ENCODE data around the gene SLC25A5. TPM values are rescaled to one million over a fixed set of nuclear protein-coding genes. Genes with fewer than 3 reads are reported as not detected.
A peak's percentile ranks its signal among the peaks of the same experiment; 100 is the strongest.

SLC25A5 gene
- total RNA-seq, 1 experiment from 2014 or later, result 573 TPM

GRCh38 chrX:119512146-119512800, 44.0 kb downstream of the SLC25A5 start (continued):
- TF ChIP-seq, protein P1, sequence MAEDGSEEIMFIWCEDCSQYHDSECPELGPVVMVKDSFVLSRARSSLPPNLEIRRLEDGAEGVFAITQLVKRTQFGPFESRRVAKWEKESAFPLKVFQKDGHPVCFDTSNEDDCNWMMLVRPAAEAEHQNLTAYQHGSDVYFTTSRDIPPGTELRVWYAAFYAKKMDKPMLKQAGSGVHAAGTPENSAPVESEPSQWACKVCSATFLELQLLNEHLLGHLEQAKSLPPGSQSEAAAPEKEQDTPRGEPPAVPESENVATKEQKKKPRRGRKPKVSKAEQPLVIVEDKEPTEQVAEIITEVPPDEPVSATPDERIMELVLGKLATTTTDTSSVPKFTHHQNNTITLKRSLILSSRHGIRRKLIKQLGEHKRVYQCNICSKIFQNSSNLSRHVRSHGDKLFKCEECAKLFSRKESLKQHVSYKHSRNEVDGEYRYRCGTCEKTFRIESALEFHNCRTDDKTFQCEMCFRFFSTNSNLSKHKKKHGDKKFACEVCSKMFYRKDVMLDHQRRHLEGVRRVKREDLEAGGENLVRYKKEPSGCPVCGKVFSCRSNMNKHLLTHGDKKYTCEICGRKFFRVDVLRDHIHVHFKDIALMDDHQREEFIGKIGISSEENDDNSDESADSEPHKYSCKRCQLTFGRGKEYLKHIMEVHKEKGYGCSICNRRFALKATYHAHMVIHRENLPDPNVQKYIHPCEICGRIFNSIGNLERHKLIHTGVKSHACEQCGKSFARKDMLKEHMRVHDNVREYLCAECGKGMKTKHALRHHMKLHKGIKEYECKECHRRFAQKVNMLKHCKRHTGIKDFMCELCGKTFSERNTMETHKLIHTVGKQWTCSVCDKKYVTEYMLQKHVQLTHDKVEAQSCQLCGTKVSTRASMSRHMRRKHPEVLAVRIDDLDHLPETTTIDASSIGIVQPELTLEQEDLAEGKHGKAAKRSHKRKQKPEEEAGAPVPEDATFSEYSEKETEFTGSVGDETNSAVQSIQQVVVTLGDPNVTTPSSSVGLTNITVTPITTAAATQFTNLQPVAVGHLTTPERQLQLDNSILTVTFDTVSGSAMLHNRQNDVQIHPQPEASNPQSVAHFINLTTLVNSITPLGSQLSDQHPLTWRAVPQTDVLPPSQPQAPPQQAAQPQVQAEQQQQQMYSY (CRISPR knock-in tag; IDR thresholded peaks at IDR 0.05), result no peak
- no peak for TF ChIP-seq FOXJ3 (CRISPR knock-in tag; IDR thresholded peaks at IDR 0.05; ENCODE audit: borderline replicate concordance)

DNA sequence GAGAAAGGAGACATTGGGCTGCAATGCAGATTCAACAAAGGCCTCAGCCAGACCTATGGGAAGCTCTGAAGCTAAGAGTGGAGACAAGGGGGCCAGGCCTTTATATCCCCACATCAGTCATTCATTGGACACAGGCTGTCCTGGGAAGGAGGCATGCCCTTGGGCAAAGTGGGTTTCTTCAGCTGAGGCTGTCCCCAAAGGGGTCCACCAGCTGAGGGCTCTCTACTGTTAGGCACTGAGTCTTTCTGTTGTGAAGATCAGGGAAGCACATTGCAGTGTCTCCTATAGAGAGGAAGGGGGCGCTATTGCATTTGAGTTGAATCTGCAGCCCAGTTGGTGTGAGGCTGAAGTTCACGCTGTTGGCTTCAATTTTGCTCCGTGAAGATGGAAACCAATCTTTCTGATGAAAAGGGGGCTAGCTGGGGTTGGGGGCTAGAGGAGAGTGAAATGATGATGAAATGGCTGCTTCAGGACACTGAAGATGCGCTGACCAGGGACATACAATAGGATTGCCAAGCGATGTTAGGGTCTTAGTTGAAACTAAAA, 48.0 kb downstream of the SLC25A5 start:
- POLR2A ChIA-PET, result no interaction called here
- DNase-seq (ENCODE audit: low spot score), result peak; percentile 13
- peak; percentile 87 for ATAC-seq
- Mint-ChIP-seq H3K4me3 (no peak overlapping the region), H3K36me3 (no peaks in the 10 kb centered on the region), H3K4me1 (no peaks in the 10 kb centered on the region), H3K9me3 (no peaks in the 10 kb centered on the region), H3K27me3 (ENCODE audit: low read depth) (no peaks in the 10 kb centered on the region), H3K27ac (no peak overlapping the region)
- CTCF ChIA-PET, result interaction anchor here (0.6 to 2.2 kb wide), 18 partner anchors 9 to 372 kb away, joined by 3 to 9 read pairs (median 4); partner anchors contain the start of gene SOWAHD
- no peak for TF ChIP-seq AFF4 (CRISPR knock-in tag; IDR thresholded peaks at IDR 0.05; ENCODE audit: borderline replicate concordance)
- TF ChIP-seq, protein P2, sequence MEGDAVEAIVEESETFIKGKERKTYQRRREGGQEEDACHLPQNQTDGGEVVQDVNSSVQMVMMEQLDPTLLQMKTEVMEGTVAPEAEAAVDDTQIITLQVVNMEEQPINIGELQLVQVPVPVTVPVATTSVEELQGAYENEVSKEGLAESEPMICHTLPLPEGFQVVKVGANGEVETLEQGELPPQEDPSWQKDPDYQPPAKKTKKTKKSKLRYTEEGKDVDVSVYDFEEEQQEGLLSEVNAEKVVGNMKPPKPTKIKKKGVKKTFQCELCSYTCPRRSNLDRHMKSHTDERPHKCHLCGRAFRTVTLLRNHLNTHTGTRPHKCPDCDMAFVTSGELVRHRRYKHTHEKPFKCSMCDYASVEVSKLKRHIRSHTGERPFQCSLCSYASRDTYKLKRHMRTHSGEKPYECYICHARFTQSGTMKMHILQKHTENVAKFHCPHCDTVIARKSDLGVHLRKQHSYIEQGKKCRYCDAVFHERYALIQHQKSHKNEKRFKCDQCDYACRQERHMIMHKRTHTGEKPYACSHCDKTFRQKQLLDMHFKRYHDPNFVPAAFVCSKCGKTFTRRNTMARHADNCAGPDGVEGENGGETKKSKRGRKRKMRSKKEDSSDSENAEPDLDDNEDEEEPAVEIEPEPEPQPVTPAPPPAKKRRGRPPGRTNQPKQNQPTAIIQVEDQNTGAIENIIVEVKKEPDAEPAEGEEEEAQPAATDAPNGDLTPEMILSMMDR (IDR thresholded peaks at IDR 0.05), result peak; percentile 62
- TF ChIP-seq GRHL2 (CRISPR knock-in tag; IDR thresholded peaks at IDR 0.05; ENCODE audit: insufficient replicate concordance, severe bottlenecking), result no peak
- TF ChIP-seq, protein P3, sequence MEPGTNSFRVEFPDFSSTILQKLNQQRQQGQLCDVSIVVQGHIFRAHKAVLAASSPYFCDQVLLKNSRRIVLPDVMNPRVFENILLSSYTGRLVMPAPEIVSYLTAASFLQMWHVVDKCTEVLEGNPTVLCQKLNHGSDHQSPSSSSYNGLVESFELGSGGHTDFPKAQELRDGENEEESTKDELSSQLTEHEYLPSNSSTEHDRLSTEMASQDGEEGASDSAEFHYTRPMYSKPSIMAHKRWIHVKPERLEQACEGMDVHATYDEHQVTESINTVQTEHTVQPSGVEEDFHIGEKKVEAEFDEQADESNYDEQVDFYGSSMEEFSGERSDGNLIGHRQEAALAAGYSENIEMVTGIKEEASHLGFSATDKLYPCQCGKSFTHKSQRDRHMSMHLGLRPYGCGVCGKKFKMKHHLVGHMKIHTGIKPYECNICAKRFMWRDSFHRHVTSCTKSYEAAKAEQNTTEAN (CRISPR knock-in tag; IDR thresholded peaks at IDR 0.05), result no peak

GRCh38 chrX:119518371-119518770, 50.1 kb downstream of the SLC25A5 start:
- Mint-ChIP-seq H3K9me3 (no peaks in the 10 kb centered on the region), H3K27ac (no peak overlapping the region), H3K4me3 (no peak overlapping the region), H3K4me1 (no peaks in the 10 kb centered on the region), H3K27me3 (ENCODE audit: low read depth) (no peaks in the 10 kb centered on the region), H3K36me3 (no peaks in the 10 kb centered on the region)
- ChIA-PET CTCF (interaction anchor here (0.5 kb wide), 1 partner anchor 303 kb away, joined by 3 read pairs; no protein-coding TSS in a partner anchor), POLR2A (no interaction called here)
- no peak for ATAC-seq
- DNase-seq (ENCODE audit: low spot score), result no peak
- TF ChIP-seq, protein P4, sequence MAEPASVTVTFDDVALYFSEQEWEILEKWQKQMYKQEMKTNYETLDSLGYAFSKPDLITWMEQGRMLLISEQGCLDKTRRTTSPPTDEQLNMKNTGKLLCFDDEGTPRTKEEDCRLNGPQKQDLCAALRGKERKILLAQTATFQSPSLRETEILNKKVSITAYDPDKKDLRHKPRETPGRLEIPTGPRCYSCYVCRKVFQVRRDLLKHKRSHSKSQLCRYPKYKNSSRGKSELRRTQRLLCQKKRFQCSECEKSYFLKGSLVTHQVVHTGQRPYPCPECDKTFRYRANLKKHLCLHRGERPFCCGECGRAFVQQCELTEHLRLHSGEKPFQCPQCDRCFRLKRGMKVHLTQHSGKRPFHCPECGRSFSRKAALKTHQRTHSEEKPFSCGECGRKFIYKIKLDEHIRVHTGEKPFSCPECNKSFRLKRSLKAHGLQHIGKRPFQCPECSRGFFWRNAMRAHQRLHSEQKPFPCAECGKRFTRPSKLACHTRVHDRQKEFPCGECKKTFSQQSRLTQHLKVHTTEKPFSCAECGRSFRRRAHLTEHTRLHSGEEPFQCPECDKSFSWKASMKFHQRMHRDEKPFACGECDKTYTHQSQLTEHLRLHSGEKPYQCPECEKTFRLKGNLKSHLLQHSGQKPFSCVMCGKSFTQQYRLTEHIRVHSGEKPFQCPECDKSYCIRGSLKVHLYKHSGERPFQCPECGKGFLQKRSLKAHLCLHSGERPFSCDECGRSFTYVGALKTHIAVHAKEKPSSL (CRISPR knock-in tag; conservative IDR thresholded peaks at IDR 0.05), result no peak
- TF ChIP-seq, protein P5, sequence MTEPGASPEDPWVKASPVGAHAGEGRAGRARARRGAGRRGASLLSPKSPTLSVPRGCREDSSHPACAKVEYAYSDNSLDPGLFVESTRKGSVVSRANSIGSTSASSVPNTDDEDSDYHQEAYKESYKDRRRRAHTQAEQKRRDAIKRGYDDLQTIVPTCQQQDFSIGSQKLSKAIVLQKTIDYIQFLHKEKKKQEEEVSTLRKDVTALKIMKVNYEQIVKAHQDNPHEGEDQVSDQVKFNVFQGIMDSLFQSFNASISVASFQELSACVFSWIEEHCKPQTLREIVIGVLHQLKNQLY (CRISPR knock-in tag; IDR thresholded peaks at IDR 0.05), result no peak
- TF ChIP-seq, protein P3 (CRISPR knock-in tag; IDR thresholded peaks at IDR 0.05), result no peak
- TF ChIP-seq ERG (CRISPR knock-in tag; IDR thresholded peaks at IDR 0.05) (no peak), ZNF396 (CRISPR knock-in tag; IDR thresholded peaks at IDR 0.05; ENCODE audit: borderline replicate concordance) (no peak), IRF2 (CRISPR knock-in tag; IDR thresholded peaks at IDR 0.05; ENCODE audit: borderline replicate concordance, low read depth) (no peak)
